DOHH2 (cell line): ENCODE results near the gene ST6GAL1.

Experiments
- H3F3A ChIP-seq: fragments of 200-600 bp; sonication (generic), shearing (Covaris generic); 2 replicates; pipeline ENCODE4 v1.6.0; 2016; ENCODE audit warnings: antibody characterized with exemption, mild to moderate bottlenecking; ENCODE audit not compliant: control insufficient read depth, insufficient read depth
- H3K27ac ChIP-seq: fragments of 200-600 bp; sonication (generic); 2 replicates; pipeline ENCODE4 v1.5.1; 2014; ENCODE audit warnings: low read depth, mild to moderate bottlenecking, low read length, moderate library complexity
- H3K27me3 ChIP-seq: fragments of 200-600 bp; sonication (generic); 2 replicates; pipeline ENCODE4 v1.6.1; 2014; ENCODE audit warnings: mild to moderate bottlenecking, low read length, mixed read lengths; ENCODE audit not compliant: control insufficient read depth
- H3K36me3 ChIP-seq: fragments of 200-600 bp; sonication (generic); 2 replicates; pipeline ENCODE4 v1.6.1; 2014; ENCODE audit warnings: mild to moderate bottlenecking, low read length, moderate library complexity, mixed read lengths; ENCODE audit not compliant: control insufficient read depth
- H3K4me1 ChIP-seq: fragments of 200-600 bp; sonication (generic); 2 replicates; pipeline ENCODE4 v1.6.1; 2014; ENCODE audit warnings: mild to moderate bottlenecking, low read length, mixed read lengths; ENCODE audit not compliant: control insufficient read depth
- H3K4me2 ChIP-seq: fragments of 200-600 bp; sonication (generic); 2 replicates; pipeline ENCODE4 v1.6.0; 2014; ENCODE audit warnings: mild to moderate bottlenecking, low read length, moderate library complexity
- H3K4me3 ChIP-seq: fragments of 200-600 bp; sonication (generic); 2 replicates; pipeline ENCODE4 v1.5.1; 2014; ENCODE audit warnings: mild to moderate bottlenecking, low read length, mixed read lengths
- H3K79me2 ChIP-seq: fragments of 200-600 bp; sonication (generic); 2 replicates; pipeline ENCODE4 v1.6.1; 2014; ENCODE audit warnings: mild to moderate bottlenecking, low read length, mixed read lengths; ENCODE audit not compliant: control insufficient read depth
- H3K9me2 ChIP-seq: fragments of 200-600 bp; sonication (generic); replicated peaks from 2 replicates; pipeline ENCODE4 v1.6.1; 2014; ENCODE audit warnings: mild to moderate bottlenecking, low read length, mixed read lengths; ENCODE audit not compliant: control insufficient read depth
- H3K9me3 ChIP-seq: fragments of 200-600 bp; sonication (generic); 2 replicates; pipeline ENCODE4 v1.6.1; 2014; ENCODE audit warnings: antibody characterized with exemption, low read length, mixed read lengths; ENCODE audit not compliant: control insufficient read depth, insufficient read depth
- H4K20me1 ChIP-seq: fragments of 200-600 bp; sonication (generic); 2 replicates; pipeline ENCODE4 v1.6.0; 2014; ENCODE audit warnings: low read depth, mild to moderate bottlenecking, antibody characterized with exemption, low read length, moderate library complexity; ENCODE audit not compliant: control insufficient read depth, insufficient read depth
- CTCF ChIP-seq: fragments of 200-600 bp; sonication (generic); IDR thresholded peaks from one replicate; pipeline ENCODE4 v1.5.1; 2014; ENCODE audit warnings: antibody characterized with exemption, mild to moderate bottlenecking, low read depth, low read length; ENCODE audit not compliant: poor library complexity, severe bottlenecking
- EZH2phosphoT487 ChIP-seq: fragments of 200-600 bp; sonication (generic); IDR thresholded peaks from 2 replicates; pipeline ENCODE4 v1.6.1; 2017; ENCODE audit warnings: borderline replicate concordance, mild to moderate bottlenecking, antibody characterized with exemption, low read length, moderate library complexity, mixed read lengths

The ST6GAL1 gene

GRCh38 chr3:186920796-186921195 is 9.5 kb upstream of the ST6GAL1 start:
- no peaks in the 10 kb centered on the region for H3K27me3 ChIP-seq
- H3K27ac ChIP-seq: no peak overlapping the region
- H3K9me3 ChIP-seq: no peaks in the 10 kb centered on the region
- H4K20me1 ChIP-seq: no peaks in the 10 kb centered on the region
- H3K79me2 ChIP-seq: no peaks in the 10 kb centered on the region
- H3K4me2 ChIP-seq: no peak overlapping the region
- TF ChIP-seq CTCF (no peak), EZH2phosphoT487 (no peak)
- peaks cover 14% of the 10 kb centered on the region for H3K4me1 ChIP-seq
- H3F3A ChIP-seq: no peaks in the 10 kb centered on the region
- H3K4me3 ChIP-seq: no peak overlapping the region
- H3K36me3 ChIP-seq: no peaks in the 10 kb centered on the region
- no peaks in the 10 kb centered on the region for H3K9me2 ChIP-seq

GRCh38 chr3:186921578-186921977 is 8.7 kb upstream of the ST6GAL1 start:
- Histone ChIP-seq H3K4me2 (no peak overlapping the region), H3K9me3 (no peaks in the 10 kb centered on the region)

GRCh38 chr3:186922224-186922623 is 8.1 kb upstream of the ST6GAL1 start:
- H3K9me2 ChIP-seq: no peaks in the 10 kb centered on the region
- H3K27me3 ChIP-seq: no peaks in the 10 kb centered on the region
- no peak for TF ChIP-seq EZH2phosphoT487
- no peak for TF ChIP-seq CTCF
- H4K20me1 ChIP-seq: no peaks in the 10 kb centered on the region
- no peak overlapping the region for H3K4me3 ChIP-seq
- H3F3A ChIP-seq: 0 out of 2 replicates have a peak, but pooled peaks cover 3% of the 10 kb centered on the region
- H3K4me2 ChIP-seq: no peak overlapping the region
- H3K27ac ChIP-seq: no peak overlapping the region
- H3K4me1 ChIP-seq: peaks cover 23% of the 10 kb centered on the region
- no peaks in the 10 kb centered on the region for H3K9me3 ChIP-seq
- H3K79me2 ChIP-seq: no peaks in the 10 kb centered on the region
- no peaks in the 10 kb centered on the region for H3K36me3 ChIP-seq

More at GRCh38 chr3:186921578-186921977, 8.7 kb upstream of the ST6GAL1 start:
- TF ChIP-seq CTCF (no peak), EZH2phosphoT487 (no peak)
- Histone ChIP-seq H3K4me1 (peaks cover 22% of the 10 kb centered on the region), H3K4me3 (no peak overlapping the region), H3F3A (0 out of 2 replicates have a peak, but pooled peaks cover 3% of the 10 kb centered on the region), H3K27me3 (no peaks in the 10 kb centered on the region), H4K20me1 (no peaks in the 10 kb centered on the region), H3K9me2 (no peaks in the 10 kb centered on the region), H3K79me2 (no peaks in the 10 kb centered on the region), H3K36me3 (no peaks in the 10 kb centered on the region), H3K27ac (no peak overlapping the region)

- H3K27ac ChIP-seq: no peak overlapping the region
- no peaks in the 10 kb centered on the region for H4K20me1 ChIP-seq
- H3K9me3 ChIP-seq: no peaks in the 10 kb centered on the region
- no peak overlapping the region for H3K4me2 ChIP-seq
- peaks cover 23% of the 10 kb centered on the region for H3K4me1 ChIP-seq
- H3K9me2 ChIP-seq: no peaks in the 10 kb centered on the region
- no peaks in the 10 kb centered on the region for H3K36me3 ChIP-seq
- H3K4me3 ChIP-seq: no peak overlapping the region
- H3K79me2 ChIP-seq: no peaks in the 10 kb centered on the region
- H3K27me3 ChIP-seq: no peaks in the 10 kb centered on the region
- no peak for TF ChIP-seq EZH2phosphoT487
- no peak for TF ChIP-seq CTCF
- H3F3A ChIP-seq: 0 out of 2 replicates have a peak, but pooled peaks cover 3% of the 10 kb centered on the region
Observed at GRCh38 chr3:186922790-186923189, 7.5 kb upstream of the ST6GAL1 start.
